ENCODE measurements around the gene GTPBP1. TPM values are rescaled to one million over a fixed set of nuclear protein-coding genes. Genes with fewer than 3 reads are reported as not detected.

Gene GTPBP1
- total and polyA plus RNA-seq, 7 donors: 15.0 to 59.1 (median 26.8) TPM

DNA sequence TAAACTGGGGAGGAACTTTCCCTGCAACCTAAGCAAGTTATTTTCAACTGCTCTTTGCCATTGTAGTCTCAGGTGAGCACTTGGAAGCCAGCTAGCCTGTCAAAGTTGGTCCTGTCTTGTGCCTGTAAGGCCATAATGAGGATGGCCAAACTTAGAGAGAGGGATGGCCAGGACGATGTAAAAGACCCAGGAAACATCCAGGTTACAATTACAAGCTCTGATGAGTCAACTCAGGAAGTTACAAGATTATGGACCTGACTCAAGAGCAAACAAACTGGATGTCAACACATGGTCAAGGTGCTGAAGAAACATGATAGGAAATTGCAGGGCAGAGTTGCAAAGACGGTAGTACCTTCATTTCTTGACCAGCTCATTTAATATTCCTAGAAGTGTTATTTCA is 1.6 kb downstream of the GTPBP1 start:
- 5 to 39% methylated on average over 2 of the region's 2 CpGs for WGBS, 2 donors
- peaks cover 0 to 21% (median 2%) of the 10 kb centered on the region in 4 donors for H3K36me3 ChIP-seq
- H3K27me3 ChIP-seq: no peaks in the 10 kb centered on the region
- TF ChIP-seq POLR2A (IDR thresholded peaks at IDR 0.05): peak in 1 of 2 donors; percentile 14
- TF ChIP-seq, protein P1, sequence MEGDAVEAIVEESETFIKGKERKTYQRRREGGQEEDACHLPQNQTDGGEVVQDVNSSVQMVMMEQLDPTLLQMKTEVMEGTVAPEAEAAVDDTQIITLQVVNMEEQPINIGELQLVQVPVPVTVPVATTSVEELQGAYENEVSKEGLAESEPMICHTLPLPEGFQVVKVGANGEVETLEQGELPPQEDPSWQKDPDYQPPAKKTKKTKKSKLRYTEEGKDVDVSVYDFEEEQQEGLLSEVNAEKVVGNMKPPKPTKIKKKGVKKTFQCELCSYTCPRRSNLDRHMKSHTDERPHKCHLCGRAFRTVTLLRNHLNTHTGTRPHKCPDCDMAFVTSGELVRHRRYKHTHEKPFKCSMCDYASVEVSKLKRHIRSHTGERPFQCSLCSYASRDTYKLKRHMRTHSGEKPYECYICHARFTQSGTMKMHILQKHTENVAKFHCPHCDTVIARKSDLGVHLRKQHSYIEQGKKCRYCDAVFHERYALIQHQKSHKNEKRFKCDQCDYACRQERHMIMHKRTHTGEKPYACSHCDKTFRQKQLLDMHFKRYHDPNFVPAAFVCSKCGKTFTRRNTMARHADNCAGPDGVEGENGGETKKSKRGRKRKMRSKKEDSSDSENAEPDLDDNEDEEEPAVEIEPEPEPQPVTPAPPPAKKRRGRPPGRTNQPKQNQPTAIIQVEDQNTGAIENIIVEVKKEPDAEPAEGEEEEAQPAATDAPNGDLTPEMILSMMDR (IDR thresholded peaks at IDR 0.05): no peak
- H3K9me3 ChIP-seq: no peaks in the 10 kb centered on the region
- H3K4me1 ChIP-seq: peaks cover 0 to 30% (median 27%) of the 10 kb centered on the region in 4 donors
- DNase-seq: no peak
- peak overlapping the region; percentile 95 to 99 (median 98) for H3K27ac ChIP-seq
- peak overlapping the region in 3 of 4 donors; percentile 87 to 98 (median 93) for H3K4me3 ChIP-seq
- intact Hi-C loops (cut with DNase I): no loop called here

DNA sequence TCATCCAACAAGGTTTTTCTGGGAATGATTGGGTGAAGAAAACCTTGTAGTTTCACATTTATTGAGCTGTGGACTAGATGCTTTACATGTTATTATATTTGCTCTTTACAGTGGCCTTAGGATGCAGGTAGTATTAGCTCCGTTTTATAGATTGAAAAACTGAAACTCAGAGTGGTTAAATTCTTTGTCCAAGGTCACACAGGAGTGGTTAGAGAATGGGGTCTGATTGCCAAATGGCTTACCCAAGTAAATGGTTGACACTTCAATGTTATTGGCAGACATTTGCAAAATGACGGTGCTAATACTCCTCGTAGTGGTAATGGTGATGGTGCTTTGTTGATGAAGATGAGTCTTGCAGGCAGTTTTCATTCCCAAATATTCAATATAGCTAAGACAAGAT is 2.2 kb downstream of the GTPBP1 start:
- no peak for TF ChIP-seq POLR2A (IDR thresholded peaks at IDR 0.05)
- TF ChIP-seq, protein P1 (IDR thresholded peaks at IDR 0.05): no peak
- no peak for TF ChIP-seq POLR2AphosphoS5 (IDR thresholded peaks at IDR 0.05)
- TF ChIP-seq EP300 (IDR thresholded peaks at IDR 0.05): no peak
- Histone ChIP-seq H3K4me1 (peaks cover 0 to 34% (median 28%) of the 10 kb centered on the region in 4 donors), H3K9me3 (no peaks in the 10 kb centered on the region), H3K27ac (no peak overlapping the region), H3K36me3 (peaks cover 0 to 26% (median 2%) of the 10 kb centered on the region in 4 donors), H3K4me3 (no peak overlapping the region), H3K27me3 (no peaks in the 10 kb centered on the region)
- no peak for DNase-seq
- intact Hi-C loops (cut with DNase I): no loop called here
- 78 to 83% methylated on average over 3 of the region's 3 CpGs for WGBS, 2 donors

DNA sequence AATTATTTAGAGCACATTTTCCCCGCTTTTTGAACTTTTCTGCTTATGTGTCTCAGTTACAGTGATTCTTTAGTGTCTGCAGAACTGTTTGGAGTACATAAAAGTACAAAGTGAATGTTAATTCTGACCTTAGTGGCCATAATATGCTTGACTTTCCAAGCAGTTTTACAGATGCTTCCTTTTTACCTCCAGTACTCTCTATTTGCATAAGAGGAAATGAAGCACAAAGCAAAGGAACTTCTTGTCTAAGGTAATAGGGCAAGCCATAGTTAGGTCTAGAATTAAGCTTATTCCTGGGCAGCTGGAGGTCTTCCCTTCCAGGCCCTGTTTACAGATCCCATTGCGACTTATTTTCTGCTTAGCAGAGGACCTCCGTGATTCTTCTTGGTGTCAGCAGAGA is 3.6 kb downstream of the GTPBP1 start:
- WGBS, 2 donors: 89 to 90% methylated on average over 3 of the region's 3 CpGs
- H3K4me3 ChIP-seq: no peak overlapping the region
- no peaks in the 10 kb centered on the region for H3K9me3 ChIP-seq
- peaks cover 0 to 26% (median 2%) of the 10 kb centered on the region in 4 donors for H3K36me3 ChIP-seq
- H3K27me3 ChIP-seq: no peaks in the 10 kb centered on the region
- peaks cover 0 to 44% (median 32%) of the 10 kb centered on the region in 4 donors for H3K4me1 ChIP-seq
- intact Hi-C loops (cut with DNase I): no loop called here
- no peak for DNase-seq
- no peak overlapping the region for H3K27ac ChIP-seq
- no peak for TF ChIP-seq POLR2A (IDR thresholded peaks at IDR 0.05)

GRCh38 chr22:38710351-38710750 is 4.6 kb downstream of the GTPBP1 start:
- Histone ChIP-seq H3K27ac (no peak overlapping the region), H3K27me3 (no peaks in the 10 kb centered on the region), H3K4me3 (no peak overlapping the region), H3K36me3 (peaks cover 0 to 26% (median 2%) of the 10 kb centered on the region in 4 donors), H3K4me1 (peaks cover 0 to 37% (median 26%) of the 10 kb centered on the region in 4 donors), H3K9me3 (no peaks in the 10 kb centered on the region)
- TF ChIP-seq EP300 (IDR thresholded peaks at IDR 0.05) (no peak), POLR2A (IDR thresholded peaks at IDR 0.05) (no peak), POLR2AphosphoS5 (IDR thresholded peaks at IDR 0.05) (no peak)
- TF ChIP-seq, protein P1 (IDR thresholded peaks at IDR 0.05): no peak
- WGBS, 2 donors: 93 to 94% methylated on average over 3 of the region's 3 CpGs
- intact Hi-C loops (cut with DNase I): no loop called here
- DNase-seq: no peak

DNA sequence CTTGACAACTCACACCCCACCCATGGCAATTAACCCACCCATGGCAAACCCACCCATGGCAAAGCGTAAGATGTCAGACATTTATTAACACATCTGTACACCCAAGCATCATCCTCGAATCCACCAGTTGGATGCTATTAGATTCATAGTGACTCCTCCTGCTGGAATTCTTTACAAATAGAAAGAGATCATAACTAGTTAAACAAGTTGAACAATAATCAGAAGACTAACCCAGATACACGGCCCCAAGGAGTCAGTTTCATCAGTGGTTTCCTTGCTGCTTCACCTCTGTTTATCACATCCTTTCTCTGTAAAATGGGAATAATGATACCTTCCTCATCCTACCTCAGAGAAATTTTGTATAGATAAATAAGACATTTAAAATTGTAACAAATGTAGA is 5.1 kb downstream of the GTPBP1 start:
- no peaks in the 10 kb centered on the region for H3K9me3 ChIP-seq
- DNase-seq: peak; percentile 25
- H3K4me1 ChIP-seq: peaks cover 0 to 37% (median 26%) of the 10 kb centered on the region in 4 donors
- WGBS, 2 donors: 67 to 84% methylated on average over 3 of the region's 3 CpGs
- TF ChIP-seq POLR2A (IDR thresholded peaks at IDR 0.05) (no peak), POLR2AphosphoS5 (IDR thresholded peaks at IDR 0.05) (no peak), EP300 (IDR thresholded peaks at IDR 0.05) (no peak)
- TF ChIP-seq, protein P1 (IDR thresholded peaks at IDR 0.05): no peak
- no peak overlapping the region for H3K27ac ChIP-seq
- intact Hi-C loops (cut with DNase I): no loop called here
- H3K36me3 ChIP-seq: peaks cover 0 to 30% (median 3%) of the 10 kb centered on the region in 4 donors
- no peaks in the 10 kb centered on the region for H3K27me3 ChIP-seq
- no peak overlapping the region for H3K4me3 ChIP-seq
